Measurements from ENCODE around the gene ZNF506. TPM values are rescaled to one million over a fixed set of nuclear protein-coding genes. Genes with fewer than 3 reads are reported as not detected.
"Not testable (repeated sequence)": the region's sequence is repeated elsewhere in the genome, so short reads cannot be mapped to it uniquely, and the experiment has no call there.

Gene ZNF506
- total and polyA plus RNA-seq, 8 donors = 16.8 to 45.0 (median 39.1) TPM

DNA sequence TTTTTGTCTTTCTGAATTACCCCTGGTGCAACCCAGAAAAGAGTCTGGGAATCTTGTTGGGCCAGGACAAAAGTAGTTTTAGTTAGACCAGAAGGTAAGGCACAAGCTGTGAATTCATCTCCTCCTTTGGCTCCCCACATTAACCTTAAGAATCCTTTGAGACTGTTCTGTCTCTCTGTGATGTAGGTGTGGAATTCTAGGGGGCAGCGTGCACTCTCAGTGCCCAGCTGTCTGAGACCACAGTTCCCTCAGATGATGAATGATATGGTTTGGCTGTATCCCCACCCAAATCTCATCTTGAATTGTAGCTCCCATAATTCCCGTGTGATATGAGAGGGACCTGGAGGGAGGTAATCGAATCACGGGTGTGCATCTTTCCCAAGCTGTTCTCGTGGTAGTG lies 43.9 kb downstream of the ZNF506 start:
- H3K27ac ChIP-seq = no peak overlapping the region
- intact Hi-C loops (cut with DNase I) = no loop called here
- no peak for ATAC-seq
- TF ChIP-seq, protein P1, sequence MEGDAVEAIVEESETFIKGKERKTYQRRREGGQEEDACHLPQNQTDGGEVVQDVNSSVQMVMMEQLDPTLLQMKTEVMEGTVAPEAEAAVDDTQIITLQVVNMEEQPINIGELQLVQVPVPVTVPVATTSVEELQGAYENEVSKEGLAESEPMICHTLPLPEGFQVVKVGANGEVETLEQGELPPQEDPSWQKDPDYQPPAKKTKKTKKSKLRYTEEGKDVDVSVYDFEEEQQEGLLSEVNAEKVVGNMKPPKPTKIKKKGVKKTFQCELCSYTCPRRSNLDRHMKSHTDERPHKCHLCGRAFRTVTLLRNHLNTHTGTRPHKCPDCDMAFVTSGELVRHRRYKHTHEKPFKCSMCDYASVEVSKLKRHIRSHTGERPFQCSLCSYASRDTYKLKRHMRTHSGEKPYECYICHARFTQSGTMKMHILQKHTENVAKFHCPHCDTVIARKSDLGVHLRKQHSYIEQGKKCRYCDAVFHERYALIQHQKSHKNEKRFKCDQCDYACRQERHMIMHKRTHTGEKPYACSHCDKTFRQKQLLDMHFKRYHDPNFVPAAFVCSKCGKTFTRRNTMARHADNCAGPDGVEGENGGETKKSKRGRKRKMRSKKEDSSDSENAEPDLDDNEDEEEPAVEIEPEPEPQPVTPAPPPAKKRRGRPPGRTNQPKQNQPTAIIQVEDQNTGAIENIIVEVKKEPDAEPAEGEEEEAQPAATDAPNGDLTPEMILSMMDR (IDR thresholded peaks at IDR 0.05) = no peak
- peaks cover 7 to 27% of the 10 kb centered on the region in 2 donors for H3K4me1 ChIP-seq
- peaks cover 0 to 7% of the 10 kb centered on the region in 2 donors for H3K36me3 ChIP-seq
- DNase-seq = no peak
- H3K4me3 ChIP-seq = peak overlapping the region in 1 of 2 donors; percentile 74
- H3K9me3 ChIP-seq = peaks cover 0 to 19% of the 10 kb centered on the region in 2 donors
- no peaks in the 10 kb centered on the region for H3K27me3 ChIP-seq

DNA sequence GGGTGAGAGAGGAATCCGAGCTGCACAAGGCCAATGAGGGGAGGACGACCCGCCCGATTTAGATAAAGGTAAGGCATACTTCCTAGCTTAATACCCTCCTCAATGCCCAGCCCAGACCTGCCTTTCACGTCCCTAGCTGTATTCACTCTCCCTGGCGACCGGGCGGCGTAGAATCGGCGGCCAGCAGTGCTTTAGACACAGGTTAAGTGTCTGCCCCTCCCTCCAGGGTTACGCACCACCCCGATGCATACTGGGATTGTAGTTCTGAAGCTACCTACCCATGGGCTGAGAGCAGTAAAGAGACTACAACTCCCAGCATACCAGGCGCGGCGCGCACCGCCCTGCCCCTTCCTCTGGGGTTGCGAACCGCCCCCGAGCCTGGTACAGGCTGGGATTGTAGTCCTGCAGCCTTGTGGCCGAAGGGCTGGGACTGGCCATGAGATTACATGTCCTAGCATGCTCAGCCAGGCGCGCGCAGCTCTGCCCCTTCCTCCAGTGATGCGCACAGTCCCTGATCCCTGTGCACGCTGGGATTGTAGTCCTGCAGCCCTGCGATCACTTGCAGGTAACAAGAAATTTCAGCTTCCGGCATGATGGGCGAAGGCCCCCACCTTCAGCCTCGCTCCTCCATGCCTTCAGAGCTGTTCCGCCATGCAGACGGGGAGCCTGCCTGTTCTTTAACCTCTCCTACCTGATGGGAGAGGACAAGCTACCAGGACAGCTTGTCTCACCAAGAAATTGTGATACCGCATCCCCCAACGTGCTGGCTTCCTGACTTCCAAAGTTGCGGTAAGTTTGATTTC lies 45.1 kb downstream of the ZNF506 start:
- DNase-seq (peak; percentile 96 to 99 (median 98)), ATAC-seq (peak; percentile 100)
- H3K27me3 ChIP-seq = no peaks in the 10 kb centered on the region
- peaks cover 7 to 27% of the 10 kb centered on the region in 2 donors for H3K4me1 ChIP-seq
- peaks cover 0 to 7% of the 10 kb centered on the region in 2 donors for H3K36me3 ChIP-seq
- H3K4me3 ChIP-seq = peak overlapping the region; percentile 59 to 74
- TF ChIP-seq, protein P1 (IDR thresholded peaks at IDR 0.05) = peak in 1 of 2 donors; percentile 28
- peak overlapping the region; percentile 50 to 65 for H3K27ac ChIP-seq
- intact Hi-C loops (cut with DNase I) = no loop called here
- peaks cover 0 to 13% of the 10 kb centered on the region in 2 donors for H3K9me3 ChIP-seq

DNA sequence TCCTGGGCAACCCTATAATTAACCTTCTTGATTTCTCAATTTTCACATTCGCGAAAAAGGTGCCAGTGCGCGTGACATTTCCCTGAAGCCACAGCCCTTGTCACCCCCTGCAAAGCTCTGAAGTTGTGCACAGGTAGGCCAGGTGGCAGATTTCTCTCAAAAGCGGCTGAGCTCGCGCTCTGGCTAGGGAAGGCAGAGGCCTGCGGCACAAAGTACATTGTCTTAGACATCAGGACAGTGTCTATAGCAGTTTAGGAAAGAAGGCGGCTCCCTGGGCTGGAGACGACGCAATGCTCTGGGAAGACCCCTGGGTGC lies 45.7 kb downstream of the ZNF506 start:
- no peak for DNase-seq
- peaks cover 0 to 7% of the 10 kb centered on the region in 2 donors for H3K36me3 ChIP-seq
- ATAC-seq = peak; percentile 11
- H3K27me3 ChIP-seq = no peaks in the 10 kb centered on the region
- H3K27ac ChIP-seq = peak overlapping the region; percentile 21 to 52
- peak overlapping the region; percentile 59 to 74 for H3K4me3 ChIP-seq
- H3K4me1 ChIP-seq = peaks cover 7 to 27% of the 10 kb centered on the region in 2 donors
- TF ChIP-seq, protein P1 (IDR thresholded peaks at IDR 0.05) = no peak
- intact Hi-C loops (cut with DNase I) = no loop called here
- H3K9me3 ChIP-seq = peaks cover 0 to 8% of the 10 kb centered on the region in 2 donors

DNA sequence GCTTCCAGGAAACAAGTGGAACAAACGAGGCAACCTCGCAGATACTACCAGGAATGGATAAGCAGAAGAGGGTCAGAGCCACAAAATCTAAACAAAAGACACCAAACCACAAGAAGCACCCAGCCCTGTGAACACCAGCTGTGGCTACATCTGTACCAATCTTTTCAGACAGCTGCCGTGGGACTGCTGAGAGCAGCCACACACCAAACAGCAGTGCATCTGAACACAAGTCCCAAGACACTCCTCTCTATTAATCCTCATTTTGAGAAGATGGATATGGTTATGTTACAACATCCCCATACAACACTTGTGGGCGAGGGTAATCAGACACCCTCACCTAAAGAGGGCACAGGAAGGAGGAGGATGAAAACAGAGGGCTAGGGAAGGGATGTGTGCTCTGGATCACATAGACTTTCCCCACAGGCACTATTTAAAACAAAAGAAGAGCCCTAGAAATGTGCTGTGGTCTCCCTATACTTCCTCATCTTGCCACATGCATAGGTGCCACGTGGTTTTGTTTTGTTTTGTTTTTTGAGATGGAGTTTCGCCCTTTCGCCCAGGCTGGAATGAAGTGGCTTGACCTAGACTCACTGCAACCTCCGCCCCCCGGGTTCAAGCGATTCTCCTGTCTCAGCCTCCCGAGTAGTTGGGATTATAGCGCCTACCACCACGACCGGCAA lies 47.1 kb downstream of the ZNF506 start:
- H3K27ac ChIP-seq = no peak overlapping the region
- ATAC-seq = no peak
- TF ChIP-seq, protein P1 (IDR thresholded peaks at IDR 0.05) = no peak

DNA sequence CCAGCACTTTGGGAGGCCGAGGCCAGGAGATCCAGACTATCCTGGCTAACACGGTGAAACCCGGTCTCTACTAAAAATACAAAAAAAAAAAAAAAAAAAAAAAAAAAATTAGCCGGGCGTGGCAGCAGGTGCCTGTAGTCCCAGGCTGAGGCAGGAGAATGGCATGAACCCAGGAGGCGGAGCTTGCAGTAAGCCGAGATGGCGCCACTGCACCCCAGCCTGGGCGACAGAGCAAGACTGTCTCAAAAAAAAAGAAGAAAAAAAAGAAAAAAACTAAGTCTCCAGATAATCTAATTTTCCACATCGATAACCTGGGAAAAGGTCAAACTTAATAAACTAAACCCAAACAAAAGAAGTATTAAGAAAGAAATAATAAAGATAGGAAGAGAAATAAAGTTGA lies 49.6 kb downstream of the ZNF506 start:
- DNase-seq = peak in 1 of 4 donors; percentile 36
- H3K27me3 ChIP-seq; H3K9me3 ChIP-seq; H3K27ac ChIP-seq; H3K36me3 ChIP-seq; H3K4me3 ChIP-seq; ATAC-seq; intact Hi-C loops (cut with DNase I): not testable (repeated sequence)
- peaks cover 0 to 15% of the 10 kb centered on the region in 2 donors for H3K4me1 ChIP-seq

More for the DNA sequence above, 47.1 kb downstream of the ZNF506 start:
- peaks cover 7 to 27% of the 10 kb centered on the region in 2 donors for H3K4me1 ChIP-seq
- H3K27me3 ChIP-seq = no peaks in the 10 kb centered on the region
- intact Hi-C loops (cut with DNase I) = no loop called here
- no peak overlapping the region for H3K4me3 ChIP-seq
- H3K36me3 ChIP-seq = peaks cover 0 to 1% of the 10 kb centered on the region in 2 donors
- no peak for DNase-seq
- peaks cover 0 to 2% of the 10 kb centered on the region in 2 donors for H3K9me3 ChIP-seq

DNA sequence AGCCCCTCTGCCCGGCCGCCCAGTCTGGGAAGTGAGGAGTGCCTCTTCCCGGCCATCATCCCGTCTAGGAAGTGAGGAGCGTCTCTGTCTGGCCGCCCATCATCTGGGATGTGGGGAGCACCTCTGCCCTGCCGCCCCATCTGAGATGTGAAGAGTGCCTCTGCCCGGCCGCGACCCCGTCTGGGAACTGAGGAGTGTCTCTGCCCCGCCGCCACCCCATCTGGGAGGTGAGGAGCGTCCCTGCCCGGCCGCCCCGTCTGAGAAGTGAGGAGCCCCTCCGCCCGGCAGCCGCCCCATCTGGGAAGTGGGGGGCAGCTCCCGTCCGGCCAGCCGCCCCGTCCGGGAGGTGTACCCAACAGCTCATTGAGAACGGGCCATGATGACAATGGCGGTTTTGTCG lies 51.6 kb downstream of the ZNF506 start:
- DNase-seq; H3K27ac ChIP-seq; intact Hi-C loops (cut with DNase I); H3K4me1 ChIP-seq; H3K36me3 ChIP-seq; H3K27me3 ChIP-seq; H3K4me3 ChIP-seq; H3K9me3 ChIP-seq; ATAC-seq: not testable (repeated sequence)
